Stimulated activated CD8-positive, alpha-beta memory T cell treated with anti-CD3 and anti-CD28 coated beads, Interleukin-4, amount 100 ng/mL, for 4 hours (primary cell): ENCODE results near the gene MMP15.
A peak's percentile ranks its signal among the peaks of the same experiment; 100 is the strongest.
"Not testable (repeated sequence)": the region's sequence is repeated elsewhere in the genome, so short reads cannot be mapped to it uniquely, and the experiment has no call there.

Experiments
- DNase-seq, 2 donors: peaks; one replicate each; pipeline ENCODE4 v3.0.0-alpha.2; 2020; ENCODE audit warnings: low read depth in 2 of 2, low spot score in 1 of 2

MMP15 gene

GRCh38 chr16:58025351-58026138 lies at the start of gene MMP15:
TSS of gene MMP15 (plus strand) at chr16:58025754. CDS start at chr16:58026351, 597 bp downstream.
- DNase-seq = peak; percentile 20 to 42

GRCh38 chr16:57976331-57976796 lies 49.2 kb upstream of the MMP15 start:
- DNase-seq = no peak

- no peak for DNase-seq
Measured at GRCh38 chr16:57977418-57978069, 48.0 kb upstream of the MMP15 start.

GRCh38 chr16:57978070-57978465 lies 47.5 kb upstream of the MMP15 start:
- not testable (repeated sequence) for DNase-seq

- no peak for DNase-seq
Measured at GRCh38 chr16:57979006-57979585, 46.5 kb upstream of the MMP15 start.

GRCh38 chr16:57981636-57982035 lies 43.9 kb upstream of the MMP15 start:
- no peak for DNase-seq

- no peak for DNase-seq
Measured at GRCh38 chr16:57982385-57982784, 43.2 kb upstream of the MMP15 start.

- DNase-seq = peak; percentile 86 to 87
Measured at GRCh38 chr16:57984443-57985203, 40.9 kb upstream of the MMP15 start.

- DNase-seq = no peak
Measured at GRCh38 chr16:57985204-57986181, 40.1 kb upstream of the MMP15 start.

- DNase-seq = no peak
Measured at GRCh38 chr16:57986196-57986595, 39.4 kb upstream of the MMP15 start.

GRCh38 chr16:57987441-57988177 lies 37.9 kb upstream of the MMP15 start:
- no peak for DNase-seq

- no peak for DNase-seq
Measured at GRCh38 chr16:57988929-57989328, 36.6 kb upstream of the MMP15 start.

- no peak for DNase-seq
Measured at GRCh38 chr16:57991551-57992059, 33.9 kb upstream of the MMP15 start.

GRCh38 chr16:57992084-57992483 lies 33.5 kb upstream of the MMP15 start:
- no peak for DNase-seq

- no peak for DNase-seq
Measured at GRCh38 chr16:57993438-57993837, 32.1 kb upstream of the MMP15 start.

GRCh38 chr16:57993897-57994296 lies 31.7 kb upstream of the MMP15 start:
- no peak for DNase-seq

GRCh38 chr16:57994361-57994760 lies 31.2 kb upstream of the MMP15 start:
- no peak for DNase-seq

GRCh38 chr16:57994778-57995177 lies 30.8 kb upstream of the MMP15 start:
- DNase-seq = no peak

- DNase-seq = no peak
Measured at GRCh38 chr16:57995721-57996405, 29.7 kb upstream of the MMP15 start.
